ENCODE data around the gene ECM2.
"Not testable (repeated sequence)": the region's sequence is repeated elsewhere in the genome, so short reads cannot be mapped to it uniquely, and the experiment has no call there.

The ECM2 gene

DNA sequence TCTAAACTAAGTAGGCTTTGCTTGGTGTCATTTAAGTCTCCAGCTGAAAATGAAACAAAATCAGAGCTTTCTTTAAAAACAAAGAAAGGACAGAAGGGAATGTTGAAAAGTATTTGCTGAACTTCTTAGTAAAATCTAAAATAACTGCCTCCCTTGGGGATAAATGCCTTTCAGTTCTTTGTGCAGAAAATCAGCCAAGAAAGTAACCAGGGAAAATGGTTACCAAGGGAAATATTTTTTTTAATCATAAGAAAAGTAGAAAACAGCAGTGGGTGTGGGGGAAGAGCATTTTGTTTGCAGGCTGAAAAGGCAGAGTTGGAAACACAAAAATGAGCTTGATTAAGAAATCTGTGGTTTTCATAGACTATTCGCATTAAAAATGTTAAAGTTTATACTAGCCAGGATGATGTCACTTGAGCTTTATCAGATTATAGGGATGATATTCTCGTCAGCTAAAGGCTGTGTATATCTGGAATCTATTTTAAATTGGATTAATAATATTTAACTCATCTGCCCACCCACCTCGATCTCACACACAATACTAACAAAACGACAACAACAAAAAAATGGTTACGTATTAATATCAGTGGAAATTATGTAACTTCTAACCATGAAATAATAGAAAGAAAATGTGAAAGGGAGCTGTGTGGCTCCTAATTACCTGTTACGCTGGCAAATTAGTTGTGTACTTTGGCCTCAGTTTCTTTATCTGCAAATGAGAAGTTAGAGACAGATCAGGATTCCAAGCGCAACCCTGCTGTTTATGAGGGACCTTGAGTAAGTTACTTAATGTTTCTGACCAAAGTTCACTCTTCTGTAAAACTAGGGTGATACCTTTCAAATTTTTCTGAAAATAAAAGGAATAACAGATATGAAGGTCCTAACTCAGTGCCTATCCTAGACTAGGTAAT lies at the start of gene ECM2:
Gene ECM2, minus strand, starts transcription at position 51 of the 911 bp plus-strand sequence. CDS start 13,124 bp downstream, outside the sequence.
- no peak for DNase-seq

DNA sequence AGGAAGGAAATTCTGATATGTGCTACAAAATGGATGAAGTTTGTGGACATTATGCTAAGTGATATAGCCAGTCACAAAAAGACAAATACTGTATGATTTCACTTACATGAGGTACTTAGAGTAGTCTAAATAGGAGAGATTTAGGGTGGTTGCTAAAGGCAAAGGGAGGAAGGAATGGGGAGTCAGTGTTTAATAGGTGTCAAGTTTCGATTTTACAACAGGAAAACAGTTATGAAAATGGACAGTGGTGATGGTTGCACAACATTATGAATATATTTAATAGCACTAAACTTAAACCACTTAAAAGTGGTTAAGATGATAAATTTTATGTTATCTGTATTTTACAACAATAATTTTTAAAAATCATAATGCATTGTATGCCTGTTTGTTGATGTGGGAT lies 40.4 kb upstream of the ECM2 start:
- no peak for DNase-seq

DNA sequence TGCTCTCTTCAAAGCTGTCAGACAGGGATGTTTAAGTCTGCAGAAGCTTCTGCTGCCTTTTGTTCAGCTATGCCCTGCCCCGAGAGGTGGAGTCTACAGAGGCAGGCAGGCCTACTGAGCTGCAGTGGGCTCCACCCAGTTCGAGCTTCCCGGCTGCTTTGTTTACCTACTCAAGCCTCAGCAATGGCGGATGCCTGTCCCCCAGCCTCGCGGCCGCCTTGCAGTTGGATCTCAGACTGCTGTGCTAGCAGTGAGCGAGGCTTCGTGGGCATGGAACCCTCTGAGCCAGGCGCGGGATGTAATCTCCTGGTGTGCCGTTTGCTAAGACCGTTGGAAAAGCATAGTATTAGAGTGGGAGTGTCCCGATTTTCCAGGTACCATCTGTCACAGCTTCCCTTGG lies 37.8 kb upstream of the ECM2 start:
- not testable (repeated sequence) for DNase-seq

DNA sequence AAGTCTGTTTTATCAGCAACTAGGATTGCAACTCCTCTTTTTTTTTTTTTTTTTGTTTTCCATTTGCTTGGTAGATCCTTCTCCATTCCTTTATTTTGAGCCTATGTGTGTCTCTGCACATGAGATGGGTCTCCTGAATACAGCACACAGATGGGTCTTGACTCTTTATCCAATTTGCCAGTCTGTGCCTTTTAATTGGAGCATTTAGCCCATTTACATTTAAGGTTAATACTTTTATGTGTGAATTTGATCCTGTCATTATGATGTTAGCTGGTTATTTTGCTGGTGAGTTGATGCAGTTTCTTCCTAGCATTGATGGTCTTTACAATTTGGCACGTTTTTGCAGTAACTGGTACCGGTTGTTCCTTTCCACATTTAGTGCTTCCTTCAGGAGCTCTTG lies 36.1 kb upstream of the ECM2 start:
- not testable (repeated sequence) for DNase-seq

DNA sequence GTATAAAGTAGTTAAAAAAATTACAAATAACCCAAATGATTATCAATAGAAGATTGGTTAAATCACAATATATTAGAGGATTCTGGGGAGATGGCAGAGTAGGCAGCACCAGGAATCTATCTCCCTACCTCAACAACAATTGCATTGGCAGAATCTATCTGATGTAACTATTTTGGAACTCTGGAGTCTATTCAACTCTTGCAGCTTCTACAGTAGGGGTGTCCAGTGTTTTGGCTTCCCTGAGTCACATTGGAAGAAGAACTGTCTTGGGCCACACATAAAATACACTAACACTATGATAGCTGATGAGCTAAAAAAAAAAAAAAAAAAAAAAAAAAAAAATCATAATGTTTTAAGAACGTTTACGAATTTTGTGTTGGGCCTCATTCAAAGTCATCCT lies 29.2 kb upstream of the ECM2 start:
- DNase-seq: no peak

DNA sequence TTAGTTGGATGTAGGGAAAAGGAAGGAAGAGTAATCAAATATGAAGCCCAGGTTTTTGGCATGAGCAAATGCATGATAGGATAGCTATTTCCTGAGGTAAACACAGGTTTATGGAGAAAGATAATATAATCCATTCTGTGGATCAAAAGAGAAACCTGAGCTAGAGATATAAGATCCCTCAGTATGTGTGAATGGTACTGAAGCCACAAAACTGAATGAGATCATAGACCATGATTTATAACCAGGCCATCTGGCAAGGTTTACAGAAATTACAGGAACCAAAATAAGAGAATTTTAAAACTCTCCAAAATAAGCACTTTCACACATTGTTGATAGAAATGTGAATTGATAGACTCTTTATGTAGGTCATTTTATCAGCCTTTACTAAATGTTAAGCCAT lies 28.7 kb upstream of the ECM2 start:
- DNase-seq: no peak

DNA sequence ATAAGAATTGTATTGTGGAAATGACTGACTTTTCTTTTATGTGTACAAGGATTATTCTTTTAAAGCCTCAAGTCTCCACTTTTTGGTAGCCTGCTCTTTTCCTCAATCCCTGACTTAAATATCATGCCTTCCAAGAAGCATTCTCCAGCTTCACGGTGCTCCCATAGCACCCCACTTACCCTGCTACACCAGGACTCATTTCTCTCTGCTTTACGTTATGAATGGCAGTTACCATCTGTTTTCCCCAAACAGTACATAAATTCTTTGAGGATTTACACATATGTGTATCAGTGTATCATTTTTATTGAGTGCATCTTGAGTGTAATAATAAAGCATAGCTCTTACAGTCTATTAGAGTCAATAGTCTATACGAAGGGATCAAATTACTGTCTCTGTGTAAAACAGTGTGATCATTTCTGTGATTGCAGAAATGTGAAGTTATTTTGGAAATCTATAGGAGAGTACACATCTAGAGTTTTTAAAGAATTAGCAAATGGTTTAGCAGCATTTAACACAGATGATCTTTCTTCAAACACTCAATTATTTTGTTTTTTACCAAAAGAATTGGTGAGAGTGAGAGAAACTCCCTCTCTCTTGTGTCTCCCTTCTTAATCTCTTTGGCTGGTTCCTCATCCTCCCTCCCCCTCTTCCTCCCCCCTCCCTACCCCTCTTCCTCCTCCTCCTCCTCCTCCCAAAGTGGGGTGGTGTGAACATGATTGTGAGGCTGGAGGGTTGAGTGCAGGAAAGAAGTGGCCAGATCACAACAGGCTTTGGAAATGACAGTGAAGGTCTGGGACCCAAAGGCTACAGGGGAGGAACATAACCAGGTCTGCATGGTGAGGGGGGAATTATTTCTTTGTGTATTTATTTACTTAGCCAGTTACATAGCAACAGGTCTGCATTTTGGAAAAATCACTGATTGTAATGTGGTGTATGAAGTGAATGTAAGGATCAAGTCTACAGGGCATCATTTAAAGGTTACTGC lies 27.6 kb upstream of the ECM2 start:
- DNase-seq: no peak

DNA sequence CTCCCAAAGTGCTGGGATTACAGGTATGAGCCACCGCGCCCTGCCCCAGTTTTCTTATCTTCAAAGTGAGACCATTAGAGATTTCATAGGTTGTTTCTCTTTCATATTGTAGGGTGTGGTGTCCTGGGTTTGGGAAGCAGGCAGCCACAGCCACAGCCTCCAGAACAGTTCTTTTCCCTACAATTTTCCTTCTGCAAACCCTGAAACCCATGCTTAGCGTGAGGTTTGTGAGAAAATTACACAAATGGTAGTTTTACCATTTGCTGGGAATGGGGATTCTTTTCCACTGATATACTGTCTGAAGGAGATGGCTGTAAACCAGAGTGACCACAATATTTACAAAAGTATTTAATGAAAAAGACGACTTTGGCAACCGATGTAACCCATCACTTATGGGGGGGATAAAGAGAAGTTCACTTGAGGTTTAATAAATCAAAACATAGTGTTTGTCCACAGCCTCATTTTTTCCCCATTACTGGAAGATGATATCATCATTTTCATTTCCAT lies 26.7 kb upstream of the ECM2 start:
- no peak for DNase-seq

DNA sequence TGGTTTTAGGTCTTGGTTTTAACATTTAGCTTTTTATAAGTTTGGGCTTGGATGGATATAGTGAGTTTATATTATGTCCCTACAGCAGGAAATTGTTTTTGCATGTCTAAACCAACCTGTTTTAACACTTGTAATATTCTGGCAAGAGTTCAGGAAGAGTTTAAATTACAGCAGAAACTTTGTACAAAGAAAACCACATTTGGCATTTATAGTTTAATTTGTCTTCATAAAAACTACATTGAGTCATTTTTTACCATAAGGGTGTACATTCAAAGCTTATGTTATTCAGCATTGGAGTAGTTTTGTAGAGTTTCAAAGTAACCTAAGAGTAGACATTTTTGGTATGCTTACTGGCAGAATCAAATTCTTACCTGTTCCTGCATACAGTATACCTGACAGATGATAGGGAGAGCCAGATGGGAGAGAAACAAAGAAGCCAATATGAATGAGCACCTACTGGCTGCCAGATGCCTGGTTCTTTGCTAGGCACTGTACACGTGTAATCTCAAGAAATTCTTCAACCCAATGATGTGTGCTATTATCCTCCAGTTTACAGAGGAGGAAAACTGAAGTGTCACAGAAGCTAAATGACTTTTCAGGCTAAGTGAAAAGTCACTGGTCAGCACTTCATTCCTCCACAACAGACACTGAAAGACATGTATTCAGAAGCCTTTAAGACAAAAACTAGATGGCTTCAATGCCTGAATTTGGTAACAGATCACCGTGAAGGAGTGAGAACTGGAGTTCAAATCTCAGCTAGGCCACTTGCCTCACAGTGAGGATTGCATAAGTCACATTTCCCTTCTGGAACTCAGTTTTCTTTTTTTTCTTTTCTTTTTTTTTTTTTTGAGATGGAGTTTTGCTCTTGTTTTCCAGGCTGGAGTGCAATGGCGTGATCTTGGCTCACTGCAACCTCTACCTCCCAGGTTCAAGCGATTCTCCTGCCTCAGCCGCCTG lies 25.9 kb upstream of the ECM2 start:
- DNase-seq: no peak

DNA sequence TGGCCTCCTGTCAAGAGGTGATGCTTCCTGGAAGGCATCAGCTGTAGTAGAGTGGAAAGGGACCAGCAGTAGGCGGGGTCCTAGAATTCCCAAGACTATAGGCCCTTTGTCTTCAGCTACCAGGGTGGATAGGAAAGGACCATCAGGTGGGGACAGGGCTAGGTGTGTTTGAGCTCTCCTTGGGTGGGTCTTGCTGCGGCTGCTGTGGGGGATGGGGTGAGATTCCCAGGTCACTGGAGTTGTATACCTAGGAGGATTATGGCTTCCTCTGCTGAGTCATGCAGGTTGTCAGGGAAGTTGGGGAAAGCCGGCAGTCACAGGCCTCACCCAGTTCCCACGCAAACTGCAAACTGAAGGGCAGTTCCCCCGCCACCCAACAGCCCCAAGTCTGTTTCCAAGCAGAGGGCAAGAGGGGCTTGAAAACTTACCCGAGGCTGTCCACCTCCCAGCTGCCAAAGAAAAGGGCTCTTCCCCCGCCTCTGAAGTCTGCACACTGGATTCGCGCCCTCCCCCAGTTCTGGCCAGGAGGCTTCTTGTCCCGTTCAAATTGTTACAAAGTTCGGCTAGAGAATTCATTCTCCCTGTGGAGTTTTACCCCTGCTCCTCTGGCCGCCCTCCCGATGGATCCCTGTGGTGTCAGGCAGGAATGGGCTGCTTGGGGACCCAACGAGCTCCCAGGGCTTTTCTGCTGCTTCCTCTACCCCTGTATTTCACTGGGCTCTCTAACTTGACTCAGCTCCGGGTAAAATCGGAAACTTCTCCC lies 23.0 kb upstream of the ECM2 start:
- DNase-seq: no peak

DNA sequence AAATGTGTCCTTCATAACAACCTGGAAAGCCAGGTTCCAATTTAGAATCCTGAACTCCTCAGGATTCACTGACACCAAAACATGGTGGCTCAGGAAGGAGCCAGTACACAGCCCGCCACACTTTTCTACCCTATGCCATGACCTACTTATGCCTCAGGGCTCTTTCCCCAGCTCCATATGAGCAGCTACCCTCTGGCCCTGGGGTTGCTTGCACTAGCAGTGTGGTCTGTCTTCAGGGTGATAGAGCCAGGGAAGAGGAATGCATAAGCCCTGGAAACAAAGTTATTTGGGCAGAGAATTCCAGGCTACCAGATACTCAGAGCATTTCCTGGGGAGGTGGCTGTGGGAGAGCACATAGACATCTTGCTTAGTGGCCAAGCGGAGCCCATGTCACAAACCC lies 15.0 kb upstream of the ECM2 start:
- DNase-seq: no peak

DNA sequence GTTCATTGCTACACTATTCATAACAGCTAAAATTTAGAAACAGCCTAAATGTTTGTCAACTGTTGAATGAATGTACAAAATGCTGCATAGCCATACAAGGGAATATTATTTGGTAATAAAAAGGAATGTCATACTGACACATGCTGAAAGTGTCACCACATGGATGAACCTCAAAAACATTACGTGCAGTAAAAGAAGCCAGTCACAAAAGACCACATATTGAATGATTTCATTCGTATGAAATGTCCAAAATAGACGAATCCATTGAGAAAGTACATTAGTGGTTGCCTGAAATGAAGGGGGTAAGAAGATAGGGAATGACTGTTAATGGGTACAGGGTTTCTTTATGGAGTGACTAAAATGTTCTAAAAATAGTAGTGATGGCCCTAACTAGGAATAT lies 11.6 kb upstream of the ECM2 start:
- DNase-seq: no peak

DNA sequence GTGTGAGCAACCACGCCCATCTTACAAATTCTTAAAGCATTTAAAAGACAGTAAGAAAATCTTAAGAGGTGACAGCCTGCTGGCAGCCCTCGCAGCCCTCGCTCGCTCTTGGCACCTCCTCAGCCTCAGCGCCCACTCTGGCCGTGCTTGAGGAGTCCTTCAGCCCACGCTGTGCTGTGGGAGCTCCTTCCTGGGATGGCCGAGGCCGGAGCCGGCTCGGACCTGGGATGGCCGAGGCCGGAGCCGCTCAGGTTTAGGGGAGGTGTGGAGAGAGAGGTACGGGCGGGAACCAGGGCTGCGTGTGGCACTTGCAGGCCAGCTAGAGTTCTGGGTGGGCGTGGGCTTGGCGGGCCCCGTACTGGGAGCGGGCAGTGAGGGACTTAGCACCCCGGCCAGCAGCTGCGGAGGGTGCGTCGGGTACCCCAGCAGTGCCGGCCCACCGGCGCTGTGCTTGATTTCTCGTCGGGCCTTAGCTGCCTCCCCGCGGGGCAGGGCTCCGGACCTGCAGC lies 9.3 kb upstream of the ECM2 start:
- DNase-seq: no peak

DNA sequence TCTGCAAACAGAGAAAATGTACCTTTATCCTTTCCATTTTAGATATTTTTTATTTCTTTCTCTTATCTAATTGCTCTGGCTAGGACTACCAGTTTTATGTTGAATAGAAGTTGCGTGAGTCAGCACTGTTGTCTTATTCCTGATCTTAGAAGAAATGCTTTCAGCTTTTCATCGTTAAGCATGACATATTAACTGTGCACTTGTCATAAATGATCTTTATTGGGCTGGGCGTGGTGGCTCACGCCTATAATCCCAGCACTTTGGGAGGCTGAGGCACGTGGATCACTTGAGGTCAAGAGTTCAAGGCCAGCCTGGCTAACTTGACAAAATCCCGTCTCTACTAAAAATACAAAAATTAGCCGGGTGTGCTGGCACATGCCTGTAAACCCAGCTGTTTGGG lies 8.2 kb upstream of the ECM2 start:
- no peak for DNase-seq

DNA sequence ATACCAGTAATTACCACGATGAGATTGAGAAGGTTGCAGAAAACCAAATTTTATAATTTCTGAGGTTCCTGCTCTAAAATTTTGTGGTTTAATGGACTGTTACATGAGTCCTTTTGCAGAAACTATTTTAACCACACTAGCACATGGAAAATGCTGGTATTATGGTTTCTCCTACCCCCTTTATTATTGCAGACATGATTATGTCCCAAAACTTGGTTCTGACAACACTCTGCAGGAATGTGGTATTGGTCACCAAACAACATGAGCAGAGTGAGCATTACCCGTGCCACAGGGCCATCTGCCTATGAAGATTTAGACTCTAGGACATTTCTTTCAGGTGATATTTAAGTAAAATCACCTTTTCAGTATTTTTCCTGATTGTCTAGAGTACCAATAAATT lies 2.8 kb upstream of the ECM2 start:
- no peak for DNase-seq

DNA sequence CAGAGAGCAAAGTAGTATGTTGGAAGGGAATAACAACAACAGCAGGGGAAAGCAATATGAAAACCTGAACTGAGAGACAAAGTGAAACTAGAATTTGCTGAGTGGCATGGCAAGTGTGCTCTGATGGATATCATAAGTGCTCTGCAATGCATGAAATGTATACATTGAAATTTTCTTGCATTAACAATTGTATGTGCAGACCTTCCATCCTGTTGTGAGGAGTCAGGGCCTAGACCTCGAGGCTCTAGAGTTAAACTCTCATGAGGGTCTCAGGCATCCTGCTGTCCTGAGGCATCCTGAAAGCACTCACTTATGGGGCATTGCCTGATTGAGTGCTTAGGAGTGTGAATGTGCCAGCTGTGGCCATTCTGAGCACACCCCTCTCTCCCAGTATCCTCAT lies 1.1 kb downstream of the ECM2 start:
- no peak for DNase-seq

DNA sequence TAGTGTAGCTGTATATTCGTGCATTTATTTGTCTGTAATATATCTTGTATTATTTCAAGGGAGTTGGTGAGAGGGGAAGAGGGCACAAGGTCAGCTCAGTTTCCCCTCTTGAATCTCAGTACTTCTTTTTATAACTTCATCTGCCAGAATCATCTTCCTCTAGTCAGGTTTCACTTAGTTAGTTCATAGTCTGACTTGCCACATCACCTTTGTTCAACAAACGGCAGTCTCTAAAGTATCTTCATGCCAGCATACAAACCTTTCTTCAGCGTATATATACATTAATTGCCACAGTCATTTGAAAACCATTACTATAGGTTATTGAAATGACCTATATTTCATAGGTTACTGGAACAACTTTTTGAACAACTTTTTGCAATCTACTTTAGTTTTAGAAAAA lies 1.6 kb downstream of the ECM2 start:
- no peak for DNase-seq

DNA sequence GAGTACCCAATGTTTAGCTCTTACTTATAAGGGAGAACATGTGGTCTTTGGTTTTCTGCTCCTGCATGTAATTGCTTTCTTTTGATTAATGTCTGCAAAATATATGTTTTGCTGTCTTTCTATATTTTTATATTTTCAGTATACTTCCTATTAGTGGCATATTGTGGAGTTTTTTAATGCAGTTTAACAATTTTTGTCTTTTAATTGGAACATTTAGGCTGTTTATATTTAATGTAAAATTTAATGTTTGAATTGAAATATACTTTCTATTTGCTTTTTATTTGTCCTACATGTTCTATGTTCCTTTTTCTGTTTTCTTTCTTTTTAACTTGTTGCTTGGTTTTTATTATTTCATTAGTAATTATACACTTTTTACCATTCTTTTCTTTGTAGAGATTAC lies 4.9 kb downstream of the ECM2 start:
- DNase-seq: no peak

DNA sequence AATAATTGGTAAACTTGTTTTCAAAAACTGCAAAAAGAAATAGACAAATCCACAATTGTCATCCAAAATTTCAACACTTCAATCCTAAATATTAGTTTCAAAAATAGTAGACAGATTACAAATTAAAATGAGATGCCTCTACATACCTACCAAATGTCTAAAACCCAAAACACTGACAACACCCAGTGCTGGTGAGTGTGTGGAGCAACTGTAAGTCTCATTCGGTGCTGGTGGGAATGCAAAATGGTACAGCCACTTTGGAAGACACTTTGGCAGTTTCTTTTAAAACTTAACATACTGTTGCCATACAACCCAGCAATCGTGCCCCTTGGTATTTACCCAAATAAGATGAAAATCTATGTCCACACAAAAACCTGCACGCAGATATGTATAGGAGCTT lies 6.7 kb downstream of the ECM2 start:
- DNase-seq: no peak

DNA sequence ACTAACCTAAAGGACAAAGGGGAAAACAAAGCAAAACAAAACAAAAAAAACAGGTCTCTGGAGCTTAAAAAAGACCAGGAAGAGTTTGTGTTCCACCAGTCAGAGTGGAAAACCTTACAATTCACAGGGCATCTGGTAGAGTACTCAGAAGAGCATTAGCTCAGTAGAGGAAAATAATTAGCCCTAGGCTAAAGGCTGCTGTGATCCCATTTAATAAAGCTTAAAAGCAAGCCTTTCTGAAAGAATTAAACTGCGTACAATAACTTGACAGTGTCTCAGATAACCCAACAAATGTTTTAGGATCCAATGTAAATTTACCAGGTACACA lies 7.3 kb downstream of the ECM2 start:
- no peak for DNase-seq

DNA sequence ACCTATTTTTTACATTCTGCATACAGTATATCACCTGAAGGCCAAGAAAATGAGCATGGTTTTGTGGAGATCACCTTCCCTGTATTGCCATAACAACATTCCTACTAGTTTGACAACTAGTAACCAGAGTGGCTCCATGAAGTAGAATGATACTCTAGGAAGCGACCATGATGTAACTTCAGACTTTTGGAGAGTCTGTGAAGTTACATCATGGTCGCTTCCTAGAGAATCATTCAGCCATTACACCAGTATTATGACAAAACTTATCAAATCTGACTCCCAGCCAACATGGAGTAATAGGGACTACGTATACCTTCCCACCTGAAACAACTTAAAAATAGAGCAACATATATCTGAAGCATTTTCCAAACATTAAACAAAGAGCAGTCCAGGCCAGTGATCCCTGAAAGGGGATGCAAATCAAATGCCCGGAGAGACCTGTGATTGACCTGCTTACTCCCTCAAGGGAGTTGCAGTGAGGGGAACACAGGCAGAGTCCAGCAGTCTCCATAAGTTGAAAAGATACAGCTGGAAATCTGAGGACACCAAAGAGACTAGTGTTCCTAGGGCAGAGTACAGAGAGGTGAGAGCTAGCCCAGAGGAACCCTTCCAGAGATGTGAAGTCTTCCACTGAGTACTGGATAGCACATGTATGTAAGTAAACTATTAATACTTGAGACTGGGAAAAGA lies 7.8 kb downstream of the ECM2 start:
- no peak for DNase-seq
